ENCODE results near the gene IGSF23. TPM values are rescaled to one million over a fixed set of nuclear protein-coding genes. Genes with fewer than 3 reads are reported as not detected.
A peak's percentile ranks its signal among the peaks of the same experiment; 100 is the strongest.

Gene IGSF23
- total RNA-seq, 2 donors from 2014 or later = not detected

GRCh38 chr19:44646049-44646416 is 32.7 kb downstream of the IGSF23 start:
- no peak overlapping the region for H3K4me3 ChIP-seq

GRCh38 chr19:44647144-44647543 is 33.8 kb downstream of the IGSF23 start:
- peaks cover 0 to 54% of the 10 kb centered on the region in 2 donors for H3K4me1 ChIP-seq
- H3K9me3 ChIP-seq = no peaks in the 10 kb centered on the region
- H3K4me3 ChIP-seq = peak overlapping the region; percentile 4 to 19
- no peak for TF ChIP-seq CTCF (IDR thresholded peaks at IDR 0.05)
- H3K36me3 ChIP-seq = peaks cover 33% of the 10 kb centered on the region
- no peaks in the 10 kb centered on the region for H3K27me3 ChIP-seq
- peak overlapping the region; percentile 72 to 74 for H3K27ac ChIP-seq
- no peak for DNase-seq (ENCODE audit: low spot score)

More at GRCh38 chr19:44646049-44646416, 32.7 kb downstream of the IGSF23 start:
- TF ChIP-seq CTCF (IDR thresholded peaks at IDR 0.05) = no peak
- H3K27ac ChIP-seq = peak overlapping the region; percentile 72 to 74
- H3K9me3 ChIP-seq = no peaks in the 10 kb centered on the region
- H3K27me3 ChIP-seq = no peaks in the 10 kb centered on the region
- DNase-seq (ENCODE audit: low spot score) = no peak
- H3K4me1 ChIP-seq = peaks cover 0 to 60% of the 10 kb centered on the region in 2 donors
- peaks cover 24% of the 10 kb centered on the region for H3K36me3 ChIP-seq

GRCh38 chr19:44648631-44649251 is 35.4 kb downstream of the IGSF23 start:
- Histone ChIP-seq H3K27me3 (no peaks in the 10 kb centered on the region), H3K36me3 (peaks cover 48% of the 10 kb centered on the region), H3K4me1 (peaks cover 0 to 47% of the 10 kb centered on the region in 2 donors), H3K27ac (peak overlapping the region; percentile 72 to 74), H3K4me3 (no peak overlapping the region), H3K9me3 (no peaks in the 10 kb centered on the region)
- TF ChIP-seq CTCF (IDR thresholded peaks at IDR 0.05) = no peak
- DNase-seq (ENCODE audit: low spot score) = peak; percentile 63

- no peak for TF ChIP-seq CTCF (IDR thresholded peaks at IDR 0.05)
- DNase-seq (ENCODE audit: low spot score) = no peak
- Histone ChIP-seq H3K27me3 (no peaks in the 10 kb centered on the region), H3K36me3 (peaks cover 55% of the 10 kb centered on the region), H3K27ac (peak overlapping the region; percentile 72 to 74), H3K9me3 (no peaks in the 10 kb centered on the region), H3K4me3 (no peak overlapping the region), H3K4me1 (peaks cover 0 to 53% of the 10 kb centered on the region in 2 donors)
These were observed 36.3 kb downstream of the IGSF23 start for GRCh38 chr19:44649578-44650145.

- no peak overlapping the region for H3K27ac ChIP-seq
- peaks cover 81% of the 10 kb centered on the region for H3K36me3 ChIP-seq
- H3K9me3 ChIP-seq = no peaks in the 10 kb centered on the region
- peaks cover 0 to 32% of the 10 kb centered on the region in 2 donors for H3K4me1 ChIP-seq
- DNase-seq (ENCODE audit: low spot score) = no peak
- no peak overlapping the region for H3K4me3 ChIP-seq
- H3K27me3 ChIP-seq = no peaks in the 10 kb centered on the region
- no peak for TF ChIP-seq CTCF (IDR thresholded peaks at IDR 0.05)
These were observed 40.0 kb downstream of the IGSF23 start for GRCh38 chr19:44653343-44653742.

All from right atrium auricular region (tissue), 2 donors.